Liver (tissue), 9 donors: Measurements from ENCODE around the gene FARP1. TPM values are rescaled to one million over a fixed set of nuclear protein-coding genes. Genes with fewer than 3 reads are reported as not detected.

Experiments
- DNase-seq: peaks from one replicate; pipeline ENCODE4 v3.0.0-alpha.2; 2017; ENCODE audit warnings: low spot score
- H3K27ac ChIP-seq, 2 donors: one replicate each; pipeline ENCODE4 v1.7.0; 2013; ENCODE audit warnings: inconsistent platforms in 2 of 2, low read length in 2 of 2, control low read depth in 1 of 2, low read depth in 1 of 2, mild to moderate bottlenecking in 1 of 2
- H3K27me3 ChIP-seq, 4 donors: one replicate each; pipeline versions ENCODE4 v1.6.1 to v1.7.0; 2013; ENCODE audit warnings: low read length in 3 of 4, inconsistent platforms in 1 of 4, mild to moderate bottlenecking in 1 of 4, moderate library complexity in 1 of 4; ENCODE audit not compliant: control insufficient read depth in 4 of 4, insufficient read depth in 4 of 4
- H3K36me3 ChIP-seq, 4 donors: one replicate each; pipeline versions ENCODE4 v1.6.1 to v1.7.0; 2013; ENCODE audit warnings: low read length in 3 of 4, mild to moderate bottlenecking in 3 of 4, low read depth in 1 of 4, moderate library complexity in 1 of 4; ENCODE audit not compliant: control insufficient read depth in 4 of 4, insufficient read depth in 3 of 4
- H3K4me1 ChIP-seq, 4 donors: one replicate each; pipeline versions ENCODE4 v1.6.1 to v1.7.0; 2013; ENCODE audit warnings: low read length in 3 of 4, mild to moderate bottlenecking in 3 of 4, moderate library complexity in 1 of 4; ENCODE audit not compliant: control insufficient read depth in 4 of 4, insufficient read depth in 4 of 4
- H3K4me3 ChIP-seq, 3 donors: one replicate each; pipeline versions ENCODE4 v1.6.1 to v1.7.0; 2013; ENCODE audit warnings: low read length in 3 of 3, control low read depth in 1 of 3, low read depth in 1 of 3, mild to moderate bottlenecking in 1 of 3
- H3K9ac ChIP-seq, 2 donors: one replicate each; pipeline ENCODE4 v1.7.0; 2013; ENCODE audit warnings: low read length in 2 of 2, mild to moderate bottlenecking in 2 of 2, moderate library complexity in 2 of 2, control low read depth in 1 of 2, low read depth in 1 of 2
- H3K9me3 ChIP-seq, 4 donors: one replicate each; pipeline versions ENCODE4 v1.6.1 to v1.7.0; 2013; ENCODE audit warnings: low read length in 3 of 4; ENCODE audit not compliant: control insufficient read depth in 4 of 4
- ATF3 ChIP-seq: IDR thresholded peaks from 2 replicates; pipeline ENCODE4 v1.6.1; 2016; ENCODE audit warnings: antibody characterized with exemption
- CTCF ChIP-seq: fragments of 150-350 bp; IDR thresholded peaks from 2 replicates; pipeline ENCODE4 v1.5.1; 2017; ENCODE audit warnings: improper control_type of control experiment, low read depth, low read length; ENCODE audit not compliant: missing input control
- EGR1 ChIP-seq, 2 donors: IDR thresholded peaks; 2 replicates each; pipeline ENCODE4 v1.6.1; 2016 to 2018; ENCODE audit warnings: antibody characterized with exemption in 2 of 2, low read depth in 2 of 2
- FOXA1 ChIP-seq: IDR thresholded peaks from 2 replicates; pipeline ENCODE4 v1.6.1; 2016; ENCODE audit warnings: antibody characterized with exemption
- FOXA2 ChIP-seq: IDR thresholded peaks from 2 replicates; pipeline ENCODE4 v1.6.1; 2016; ENCODE audit warnings: antibody characterized with exemption
- GABPA ChIP-seq, 2 donors: IDR thresholded peaks in 1 of 2; conservative IDR thresholded peaks in 1 of 2; 2 replicates each; pipeline ENCODE4 v1.6.1; 2016; ENCODE audit warnings: antibody characterized with exemption in 2 of 2, mild to moderate bottlenecking in 1 of 2, moderate library complexity in 1 of 2
- HNF4A ChIP-seq, 2 donors: conservative IDR thresholded peaks; 2 replicates each; pipeline ENCODE4 v1.6.1; 2016; ENCODE audit warnings: antibody characterized with exemption in 2 of 2, mild to moderate bottlenecking in 2 of 2
- HNF4G ChIP-seq: IDR thresholded peaks from 2 replicates; pipeline ENCODE4 v1.6.1; 2016; ENCODE audit warnings: antibody characterized with exemption
- JUND ChIP-seq, 2 donors: IDR thresholded peaks; 2 replicates each; pipeline ENCODE4 v1.6.1; 2016; ENCODE audit warnings: antibody characterized with exemption in 2 of 2
- MAX ChIP-seq: IDR thresholded peaks from 2 replicates; pipeline ENCODE4 v1.6.1; 2016; ENCODE audit warnings: antibody characterized with exemption
- NR2F2 ChIP-seq: IDR thresholded peaks from 2 replicates; pipeline ENCODE4 v1.6.1; 2016; ENCODE audit warnings: antibody characterized with exemption
- RAD21 ChIP-seq, 2 donors: IDR thresholded peaks; 2 replicates each; pipeline ENCODE4 v1.6.1; 2016; ENCODE audit warnings: antibody characterized with exemption in 2 of 2, mild to moderate bottlenecking in 2 of 2
- REST ChIP-seq: IDR thresholded peaks from 2 replicates; pipeline ENCODE4 v1.6.1; 2016; ENCODE audit warnings: antibody characterized with exemption, mild to moderate bottlenecking
- RXRA ChIP-seq, 2 donors: IDR thresholded peaks; 2 replicates each; pipeline ENCODE4 v1.6.1; 2017 to 2018; ENCODE audit warnings: antibody characterized with exemption in 2 of 2, mild to moderate bottlenecking in 1 of 2
- SP1 ChIP-seq: IDR thresholded peaks from 2 replicates; pipeline ENCODE4 v1.6.1; 2018; ENCODE audit warnings: antibody characterized with exemption, mild to moderate bottlenecking
- TAF1 ChIP-seq: conservative IDR thresholded peaks from 2 replicates; pipeline ENCODE4 v1.6.1; 2016; ENCODE audit warnings: antibody characterized with exemption, mild to moderate bottlenecking
- YY1 ChIP-seq: IDR thresholded peaks from 2 replicates; pipeline ENCODE4 v1.6.1; 2016; ENCODE audit warnings: antibody characterized with exemption, mild to moderate bottlenecking
- ZBTB33 ChIP-seq: IDR thresholded peaks from 2 replicates; pipeline ENCODE4 v1.6.1; 2016; ENCODE audit warnings: antibody characterized with exemption
- WGBS: extraction: QIAGEN DNeasy Blood & Tissue Kit; methylation state at CpG from one replicate; pipeline ENCODE4 v1.1.7; 2013; 5-methylcytosine and 5-hydroxymethylcytosine counted together
- polyA plus RNA-seq, 2 donors: library from polyadenylated mRNA; stranded (reverse) in 1 of 2; unstranded in 1 of 2; fragments of 200-250 nt in 1 of 2; fragments of >200 nt in 1 of 2; fragmentation: Nextera tagmentation in 1 of 2; extraction: Ambion mirVana in 1 of 2; gene quantifications; one replicate each; pipeline versions ENCODE4 v1.2.1 to v1.2.3, GENCODE V29; 2013 to 2015
- total RNA-seq, 2 donors: library from RNA; depleted of rRNA; stranded (reverse); fragments of >200 nt; gene quantifications; one replicate each; pipeline ENCODE4 v1.2.3, GENCODE V29; 2014
- donor health status: healthy.
- donor health status: healthy.
- donor health status: healthy.
- donor health status: healthy.
- donor health status: healthy.

FARP1 gene
- total and polyA plus RNA-seq, 4 donors, result 28.4 to 62.6 (median 39.8) TPM

- no peak overlapping the region for H3K27ac ChIP-seq
- WGBS, result 67% methylated on average over 6 of the region's 6 CpGs
- DNase-seq, result no peak
- H3K4me3 ChIP-seq, result no peak overlapping the region
- H3K9ac ChIP-seq, result no peak overlapping the region
- H3K4me1 ChIP-seq, result peaks cover 5 to 15% (median 11%) of the 10 kb centered on the region in 4 donors
- no peaks in the 10 kb centered on the region for H3K36me3 ChIP-seq
- TF ChIP-seq GABPA (IDR thresholded peaks at IDR 0.05 in 1 of 2, conservative IDR thresholded peaks at IDR 0.05 in 1 of 2) (no peak), FOXA2 (peak; percentile 5)
- no peaks in the 10 kb centered on the region for H3K9me3 ChIP-seq
- H3K27me3 ChIP-seq, result no peaks in the 10 kb centered on the region
Observed at GRCh38 chr13:98303858-98304257, 161.0 kb downstream of the FARP1 start.

GRCh38 chr13:98305670-98306069 is 162.8 kb downstream of the FARP1 start:
- no peak for DNase-seq
- no peaks in the 10 kb centered on the region for H3K9me3 ChIP-seq
- H3K27me3 ChIP-seq, result no peaks in the 10 kb centered on the region
- H3K36me3 ChIP-seq, result no peaks in the 10 kb centered on the region
- no peak overlapping the region for H3K4me3 ChIP-seq
- H3K9ac ChIP-seq, result no peak overlapping the region
- no peak overlapping the region for H3K27ac ChIP-seq
- TF ChIP-seq FOXA2, result no peak
- no peak for TF ChIP-seq ATF3
- TF ChIP-seq CTCF, result no peak
- TF ChIP-seq EGR1 (IDR thresholded peaks at IDR 0.05; ENCODE audit: low read depth in 2 of 2), result no peak
- no peak for TF ChIP-seq GABPA (IDR thresholded peaks at IDR 0.05 in 1 of 2, conservative IDR thresholded peaks at IDR 0.05 in 1 of 2)
- no peak for TF ChIP-seq RAD21 (IDR thresholded peaks at IDR 0.05)
- no peak for TF ChIP-seq YY1
- TF ChIP-seq RXRA (IDR thresholded peaks at IDR 0.05), result no peak
- TF ChIP-seq MAX, result no peak
- TF ChIP-seq HNF4A (conservative IDR thresholded peaks at IDR 0.05), result no peak
- no peak for TF ChIP-seq NR2F2
- no peak for TF ChIP-seq ZBTB33
- TF ChIP-seq SP1, result no peak
- no peak for TF ChIP-seq HNF4G
- 92% methylated on average over 4 of the region's 4 CpGs for WGBS
- H3K4me1 ChIP-seq, result peaks cover 8 to 22% (median 16%) of the 10 kb centered on the region in 4 donors

GRCh38 chr13:98307463-98308085 is 164.7 kb downstream of the FARP1 start:
- Histone ChIP-seq H3K36me3 (no peaks in the 10 kb centered on the region), H3K9me3 (no peaks in the 10 kb centered on the region), H3K27me3 (no peaks in the 10 kb centered on the region), H3K4me1 (peaks cover 14 to 34% (median 28%) of the 10 kb centered on the region in 4 donors), H3K9ac (peak overlapping the region in 1 of 2 donors; percentile 28), H3K4me3 (no peak overlapping the region), H3K27ac (peak overlapping the region; percentile 47 to 57)
- DNase-seq, result no peak
- 56% methylated on average over 16 of the region's 16 CpGs for WGBS
- TF ChIP-seq NR2F2 (no peak), RAD21 (IDR thresholded peaks at IDR 0.05) (peak; percentile 4 to 38), JUND (IDR thresholded peaks at IDR 0.05) (no peak), FOXA2 (no peak), GABPA (IDR thresholded peaks at IDR 0.05 in 1 of 2, conservative IDR thresholded peaks at IDR 0.05 in 1 of 2) (no peak), YY1 (no peak), TAF1 (no peak), HNF4A (conservative IDR thresholded peaks at IDR 0.05) (no peak), SP1 (no peak), FOXA1 (no peak), ZBTB33 (no peak), REST (no peak)
